CD4-positive, alpha-beta T cell treated with Interleukin-15 for 1 hour (primary cell): ENCODE data around the gene MEIKIN.

Source experiments
- DNase-seq: peaks from one replicate; pipeline ENCODE4 v3.0.0-alpha.2; 2020

MEIKIN gene

GRCh38 chr5:131973089-131973712 lies 27.7 kb upstream of the MEIKIN start:
- no peak for DNase-seq

- DNase-seq: no peak
Observed at GRCh38 chr5:131968396-131968954, 23.0 kb upstream of the MEIKIN start.

GRCh38 chr5:131966551-131966950 lies 21.1 kb upstream of the MEIKIN start:
- DNase-seq: no peak

- no peak for DNase-seq
Observed at GRCh38 chr5:131965826-131966415, 20.5 kb upstream of the MEIKIN start.

GRCh38 chr5:131959906-131960305 lies 14.4 kb upstream of the MEIKIN start:
- DNase-seq: no peak

GRCh38 chr5:131959136-131959535 lies 13.7 kb upstream of the MEIKIN start:
- DNase-seq: no peak

- DNase-seq: no peak
Observed at GRCh38 chr5:131957721-131958441, 12.4 kb upstream of the MEIKIN start.

- no peak for DNase-seq
Observed at GRCh38 chr5:131953969-131954368, 8.5 kb upstream of the MEIKIN start.

- DNase-seq: no peak
Observed at GRCh38 chr5:131952301-131952857, 6.9 kb upstream of the MEIKIN start.

GRCh38 chr5:131950706-131951105 lies 5.2 kb upstream of the MEIKIN start:
- DNase-seq: no peak

GRCh38 chr5:131947445-131947844 lies 2.0 kb upstream of the MEIKIN start:
- no peak for DNase-seq

GRCh38 chr5:131944702-131945550 lies 537 bp downstream of the MEIKIN start:
- no peak for DNase-seq

- DNase-seq: peak; percentile 25
Observed at GRCh38 chr5:131943916-131944315, 1.5 kb downstream of the MEIKIN start.

GRCh38 chr5:131942016-131942415 lies 3.4 kb downstream of the MEIKIN start:
- DNase-seq: no peak

- no peak for DNase-seq
Observed at GRCh38 chr5:131939690-131940345, 5.6 kb downstream of the MEIKIN start.

- no peak for DNase-seq
Observed at GRCh38 chr5:131932235-131932634, 13.2 kb downstream of the MEIKIN start.

- DNase-seq: no peak
Observed at GRCh38 chr5:131928957-131929356, 16.5 kb downstream of the MEIKIN start.

GRCh38 chr5:131926168-131926567 lies 19.3 kb downstream of the MEIKIN start:
- DNase-seq: no peak

- DNase-seq: no peak
Observed at GRCh38 chr5:131916481-131916880, 29.0 kb downstream of the MEIKIN start.

- DNase-seq: no peak
Observed at GRCh38 chr5:131914472-131914871, 31.0 kb downstream of the MEIKIN start.

- no peak for DNase-seq
Observed at GRCh38 chr5:131913603-131914002, 31.9 kb downstream of the MEIKIN start.

GRCh38 chr5:131906668-131907067 lies 38.8 kb downstream of the MEIKIN start:
- DNase-seq: no peak
